GM21360 (cell line): Measurements from ENCODE around the gene KYNU.
"Not testable (repeated sequence)": the region's sequence is repeated elsewhere in the genome, so short reads cannot be mapped to it uniquely, and the experiment has no call there.

Experiments used
- ATAC-seq: cut with Tn5 transposase; IDR thresholded peaks from one replicate; pipeline ENCODE4 v1.9.1; 2021; ENCODE audit warnings: mild to moderate bottlenecking, moderate library complexity; ENCODE audit not compliant: unreplicated experiment

Gene KYNU

GRCh38 chr2:142994665-142995064, 117.2 kb downstream of the KYNU start:
- no peak for ATAC-seq

- no peak for ATAC-seq
These were observed 119.8 kb downstream of the KYNU start for GRCh38 chr2:142997231-142997630.

- no peak for ATAC-seq
These were observed 123.1 kb downstream of the KYNU start for GRCh38 chr2:143000599-143000998.

GRCh38 chr2:143001501-143001900, 124.0 kb downstream of the KYNU start:
- no peak for ATAC-seq

- ATAC-seq = no peak
These were observed 138.2 kb downstream of the KYNU start for GRCh38 chr2:143015656-143016055.

- ATAC-seq = no peak
These were observed 149.1 kb downstream of the KYNU start for GRCh38 chr2:143026411-143027054.

- ATAC-seq = no peak
These were observed 151.7 kb downstream of the KYNU start for GRCh38 chr2:143029141-143029540.

GRCh38 chr2:143030127-143030526, 152.7 kb downstream of the KYNU start:
- no peak for ATAC-seq

- ATAC-seq = peak; percentile 96
These were observed 157.0 kb downstream of the KYNU start for GRCh38 chr2:143034292-143035074.

- ATAC-seq = no peak
These were observed 174.0 kb downstream of the KYNU start for GRCh38 chr2:143051465-143051864.

GRCh38 chr2:143053437-143053836, 176.0 kb downstream of the KYNU start:
- ATAC-seq = not testable (repeated sequence)

- no peak for ATAC-seq
These were observed 179.1 kb downstream of the KYNU start for GRCh38 chr2:143056550-143056949.

GRCh38 chr2:143058851-143059250, 181.4 kb downstream of the KYNU start:
- ATAC-seq = no peak

- ATAC-seq = no peak
These were observed 186.2 kb downstream of the KYNU start for GRCh38 chr2:143063612-143064200.

- ATAC-seq = no peak
These were observed 190.6 kb downstream of the KYNU start for GRCh38 chr2:143068094-143068493.

- no peak for ATAC-seq
These were observed 191.0 kb downstream of the KYNU start for GRCh38 chr2:143068509-143068908.

- ATAC-seq = no peak
These were observed 193.2 kb downstream of the KYNU start for GRCh38 chr2:143070704-143071103.

- ATAC-seq = no peak
These were observed 193.9 kb downstream of the KYNU start for GRCh38 chr2:143071185-143071876.

- not testable (repeated sequence) for ATAC-seq
These were observed 197.4 kb downstream of the KYNU start for GRCh38 chr2:143074913-143075312.

- ATAC-seq = no peak
These were observed 198.2 kb downstream of the KYNU start for GRCh38 chr2:143075711-143076110.

- no peak for ATAC-seq
These were observed 200.6 kb downstream of the KYNU start for GRCh38 chr2:143078104-143078503.
